Measurements from ENCODE around the gene GNB1L.

Gene GNB1L

GRCh38 chr22:19823191-19823901 is 31.3 kb downstream of the GNB1L start:
- DNase-seq (ENCODE audit: low read depth) = no peak

- no peak for DNase-seq (ENCODE audit: low read depth)
Measured at GRCh38 chr22:19822301-19823117, 32.2 kb downstream of the GNB1L start.

- no peak for DNase-seq (ENCODE audit: low read depth)
Measured at GRCh38 chr22:19821523-19822300, 33.0 kb downstream of the GNB1L start.

- no peak for DNase-seq (ENCODE audit: low read depth)
Measured at GRCh38 chr22:19820880-19821522, 33.7 kb downstream of the GNB1L start.

GRCh38 chr22:19819911-19820879 is 34.5 kb downstream of the GNB1L start:
- DNase-seq (ENCODE audit: low read depth) = no peak

- DNase-seq (ENCODE audit: low read depth) = no peak
Measured at GRCh38 chr22:19819208-19819910, 35.3 kb downstream of the GNB1L start.

- DNase-seq (ENCODE audit: low read depth) = no peak
Measured at GRCh38 chr22:19818324-19819207, 36.1 kb downstream of the GNB1L start.

GRCh38 chr22:19816372-19817119 is 38.1 kb downstream of the GNB1L start:
- no peak for DNase-seq (ENCODE audit: low read depth)

GRCh38 chr22:19815823-19816290 is 38.8 kb downstream of the GNB1L start:
- DNase-seq (ENCODE audit: low read depth) = no peak

- no peak for DNase-seq (ENCODE audit: low read depth)
Measured at GRCh38 chr22:19815093-19815822, 39.4 kb downstream of the GNB1L start.

GRCh38 chr22:19814428-19814827 is 40.2 kb downstream of the GNB1L start:
- DNase-seq (ENCODE audit: low read depth) = no peak

- DNase-seq (ENCODE audit: low read depth) = no peak
Measured at GRCh38 chr22:19812910-19813309, 41.8 kb downstream of the GNB1L start.

GRCh38 chr22:19811811-19812771 is 42.6 kb downstream of the GNB1L start:
- DNase-seq (ENCODE audit: low read depth) = no peak

GRCh38 chr22:19811211-19811621 is 43.5 kb downstream of the GNB1L start:
- no peak for DNase-seq (ENCODE audit: low read depth)

GRCh38 chr22:19810381-19811201 is 44.1 kb downstream of the GNB1L start:
- DNase-seq (ENCODE audit: low read depth) = no peak

- DNase-seq (ENCODE audit: low read depth) = no peak
Measured at GRCh38 chr22:19809741-19810140, 44.9 kb downstream of the GNB1L start.
